ENCODE results near the gene ADAMTS8.
A peak's percentile ranks its signal among the peaks of the same experiment; 100 is the strongest.

Gene ADAMTS8

GRCh38 chr11:130418756-130419155, 9.7 kb downstream of the ADAMTS8 start:
- peak; percentile 71 for DNase-seq (ENCODE audit: low read depth)

GRCh38 chr11:130418210-130418609, 10.2 kb downstream of the ADAMTS8 start:
- DNase-seq (ENCODE audit: low read depth), result no peak

GRCh38 chr11:130416906-130417305, 11.5 kb downstream of the ADAMTS8 start:
- DNase-seq (ENCODE audit: low read depth), result no peak

- no peak for DNase-seq (ENCODE audit: low read depth)
These were observed 11.9 kb downstream of the ADAMTS8 start for GRCh38 chr11:130416530-130416882.

- DNase-seq (ENCODE audit: low read depth), result no peak
These were observed 12.5 kb downstream of the ADAMTS8 start for GRCh38 chr11:130415731-130416529.

- DNase-seq (ENCODE audit: low read depth), result peak; percentile 24
These were observed 14.0 kb downstream of the ADAMTS8 start for GRCh38 chr11:130414107-130415080.

- peak; percentile 93 for DNase-seq (ENCODE audit: low read depth)
These were observed 14.9 kb downstream of the ADAMTS8 start for GRCh38 chr11:130413405-130414106.

GRCh38 chr11:130411223-130411622, 17.2 kb downstream of the ADAMTS8 start:
- DNase-seq (ENCODE audit: low read depth), result no peak

- no peak for DNase-seq (ENCODE audit: low read depth)
These were observed 18.6 kb downstream of the ADAMTS8 start for GRCh38 chr11:130409594-130410388.

- no peak for DNase-seq (ENCODE audit: low read depth)
These were observed 19.5 kb downstream of the ADAMTS8 start for GRCh38 chr11:130408901-130409300.

- DNase-seq (ENCODE audit: low read depth), result no peak
These were observed 20.0 kb downstream of the ADAMTS8 start for GRCh38 chr11:130408401-130408890.

- DNase-seq (ENCODE audit: low read depth), result peak; percentile 96
These were observed 20.4 kb downstream of the ADAMTS8 start for GRCh38 chr11:130407978-130408377.

GRCh38 chr11:130405428-130405827, 23.0 kb downstream of the ADAMTS8 start:
- no peak for DNase-seq (ENCODE audit: low read depth)

GRCh38 chr11:130404727-130405126, 23.7 kb downstream of the ADAMTS8 start:
- no peak for DNase-seq (ENCODE audit: low read depth)

- DNase-seq (ENCODE audit: low read depth), result no peak
These were observed 24.4 kb downstream of the ADAMTS8 start for GRCh38 chr11:130403967-130404366.

- DNase-seq (ENCODE audit: low read depth), result peak; percentile 85
These were observed 25.1 kb downstream of the ADAMTS8 start for GRCh38 chr11:130403271-130403804.

- DNase-seq (ENCODE audit: low read depth), result no peak
These were observed 25.8 kb downstream of the ADAMTS8 start for GRCh38 chr11:130402570-130402969.

- DNase-seq (ENCODE audit: low read depth), result peak; percentile 81
These were observed 27.5 kb downstream of the ADAMTS8 start for GRCh38 chr11:130400781-130401483.

GRCh38 chr11:130399196-130399595, 29.2 kb downstream of the ADAMTS8 start:
- no peak for DNase-seq (ENCODE audit: low read depth)

- no peak for DNase-seq (ENCODE audit: low read depth)
These were observed 30.6 kb downstream of the ADAMTS8 start for GRCh38 chr11:130397780-130398179.
